ENCODE results near the gene CUX1. TPM values are rescaled to one million over a fixed set of nuclear protein-coding genes. Genes with fewer than 3 reads are reported as not detected.

The CUX1 gene
- total RNA-seq, 3 donors from 2014 or later = 85.2 to 167 (median 120) TPM

DNA sequence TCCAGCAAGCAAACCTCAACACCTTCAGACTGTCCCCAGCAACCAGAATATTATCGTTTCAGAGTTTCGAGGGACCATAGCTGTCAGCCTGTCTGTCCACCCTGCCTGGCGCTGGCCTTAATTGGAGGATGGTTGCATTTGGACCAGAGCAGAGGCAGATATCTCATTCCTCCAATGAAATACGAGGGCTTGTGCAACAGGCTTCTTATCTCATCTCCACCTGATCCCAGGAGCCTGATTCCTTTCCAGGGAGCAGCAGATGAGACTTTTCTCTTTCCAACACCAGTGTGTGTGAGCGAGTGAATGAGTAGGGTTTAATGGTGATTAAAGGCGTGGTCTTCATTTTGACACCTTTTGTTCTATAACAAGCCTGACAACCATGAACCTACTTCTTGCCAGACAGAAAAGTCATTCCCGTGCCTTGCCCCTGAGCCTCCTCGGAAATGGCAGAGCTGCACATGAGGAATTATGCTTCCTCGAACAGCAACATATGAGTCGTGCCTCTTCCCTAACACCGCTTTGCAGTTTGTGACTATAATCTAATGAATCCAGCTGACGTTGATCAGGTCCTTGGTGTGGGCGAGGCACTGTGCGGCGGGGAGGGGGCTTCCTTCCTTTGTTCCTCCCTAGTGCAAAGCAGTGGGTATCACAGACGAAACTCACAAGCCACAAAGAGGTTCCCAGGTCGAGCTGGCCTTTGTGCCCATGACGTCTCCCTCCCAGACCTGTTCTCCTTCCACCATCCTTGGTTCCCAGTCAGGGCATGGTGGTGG is 147.4 kb downstream of the CUX1 start:
- ATAC-seq = no peak
- no peak for DNase-seq
- Histone ChIP-seq H3K4me1 (ENCODE audit: low read depth) (no peaks in the 10 kb centered on the region), H3K4me3 (no peak overlapping the region), H3K36me3 (ENCODE audit: low read depth) (no peaks in the 10 kb centered on the region), H3K9me3 (no peaks in the 10 kb centered on the region)
- TF ChIP-seq, protein P1, sequence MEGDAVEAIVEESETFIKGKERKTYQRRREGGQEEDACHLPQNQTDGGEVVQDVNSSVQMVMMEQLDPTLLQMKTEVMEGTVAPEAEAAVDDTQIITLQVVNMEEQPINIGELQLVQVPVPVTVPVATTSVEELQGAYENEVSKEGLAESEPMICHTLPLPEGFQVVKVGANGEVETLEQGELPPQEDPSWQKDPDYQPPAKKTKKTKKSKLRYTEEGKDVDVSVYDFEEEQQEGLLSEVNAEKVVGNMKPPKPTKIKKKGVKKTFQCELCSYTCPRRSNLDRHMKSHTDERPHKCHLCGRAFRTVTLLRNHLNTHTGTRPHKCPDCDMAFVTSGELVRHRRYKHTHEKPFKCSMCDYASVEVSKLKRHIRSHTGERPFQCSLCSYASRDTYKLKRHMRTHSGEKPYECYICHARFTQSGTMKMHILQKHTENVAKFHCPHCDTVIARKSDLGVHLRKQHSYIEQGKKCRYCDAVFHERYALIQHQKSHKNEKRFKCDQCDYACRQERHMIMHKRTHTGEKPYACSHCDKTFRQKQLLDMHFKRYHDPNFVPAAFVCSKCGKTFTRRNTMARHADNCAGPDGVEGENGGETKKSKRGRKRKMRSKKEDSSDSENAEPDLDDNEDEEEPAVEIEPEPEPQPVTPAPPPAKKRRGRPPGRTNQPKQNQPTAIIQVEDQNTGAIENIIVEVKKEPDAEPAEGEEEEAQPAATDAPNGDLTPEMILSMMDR (IDR thresholded peaks at IDR 0.05) = no peak
- intact Hi-C loops (cut with DNase I, micrococcal nuclease) = no loop called here

GRCh38 chr7:101968720-101969466 is 151.5 kb downstream of the CUX1 start:
- H3K9me3 ChIP-seq = no peaks in the 10 kb centered on the region
- peak; percentile 24 for ATAC-seq
- no peaks in the 10 kb centered on the region for H3K36me3 ChIP-seq (ENCODE audit: low read depth)
- no peaks in the 10 kb centered on the region for H3K4me1 ChIP-seq (ENCODE audit: low read depth)
- no peak for DNase-seq
- TF ChIP-seq, protein P1 (IDR thresholded peaks at IDR 0.05) = no peak
- intact Hi-C loops (cut with DNase I, micrococcal nuclease) = no loop called here
- H3K4me3 ChIP-seq = no peak overlapping the region

DNA sequence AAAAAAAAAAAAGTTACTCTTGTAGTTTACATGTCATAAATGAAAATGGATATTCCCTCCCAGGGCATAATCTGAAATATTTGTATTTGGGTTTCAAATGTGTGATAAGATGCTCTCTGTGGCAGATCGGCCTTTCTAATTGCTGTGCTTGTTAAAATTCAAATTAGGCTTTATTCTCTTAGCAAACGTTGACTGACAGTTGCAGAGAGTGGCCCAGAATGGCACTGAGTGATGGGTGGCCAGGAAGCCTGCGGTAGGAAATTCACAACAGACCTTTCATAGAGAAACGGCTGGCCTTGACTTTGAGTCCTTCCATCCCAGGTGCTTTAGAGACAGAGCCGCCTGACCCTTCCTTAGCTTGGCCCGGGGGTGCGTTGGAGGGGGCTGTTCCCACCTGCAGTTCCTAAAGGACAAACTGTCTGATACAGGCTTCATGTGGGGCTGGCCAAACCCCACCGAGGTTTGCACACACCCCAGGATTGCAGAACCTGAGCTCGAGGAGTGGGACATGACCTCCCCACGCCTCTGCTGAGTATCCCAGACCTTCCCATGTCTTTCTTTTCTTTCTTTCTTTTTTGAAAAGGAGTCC is 152.7 kb downstream of the CUX1 start:
- DNase-seq (no peak), ATAC-seq (no peak)
- TF ChIP-seq, protein P1 (IDR thresholded peaks at IDR 0.05) = no peak
- Histone ChIP-seq H3K36me3 (ENCODE audit: low read depth) (no peaks in the 10 kb centered on the region), H3K9me3 (no peaks in the 10 kb centered on the region), H3K4me3 (no peak overlapping the region), H3K4me1 (ENCODE audit: low read depth) (no peaks in the 10 kb centered on the region)
- intact Hi-C loops (cut with DNase I, micrococcal nuclease) = no loop called here

- TF ChIP-seq, protein P1 (IDR thresholded peaks at IDR 0.05) = no peak
- Histone ChIP-seq H3K4me1 (ENCODE audit: low read depth) (no peaks in the 10 kb centered on the region), H3K9me3 (no peaks in the 10 kb centered on the region), H3K36me3 (ENCODE audit: low read depth) (no peaks in the 10 kb centered on the region), H3K4me3 (no peak overlapping the region)
- ATAC-seq = no peak
- intact Hi-C loops (cut with DNase I, micrococcal nuclease) = no loop called here
- DNase-seq = no peak
Observed at GRCh38 chr7:101970801-101971200, 153.4 kb downstream of the CUX1 start.

DNA sequence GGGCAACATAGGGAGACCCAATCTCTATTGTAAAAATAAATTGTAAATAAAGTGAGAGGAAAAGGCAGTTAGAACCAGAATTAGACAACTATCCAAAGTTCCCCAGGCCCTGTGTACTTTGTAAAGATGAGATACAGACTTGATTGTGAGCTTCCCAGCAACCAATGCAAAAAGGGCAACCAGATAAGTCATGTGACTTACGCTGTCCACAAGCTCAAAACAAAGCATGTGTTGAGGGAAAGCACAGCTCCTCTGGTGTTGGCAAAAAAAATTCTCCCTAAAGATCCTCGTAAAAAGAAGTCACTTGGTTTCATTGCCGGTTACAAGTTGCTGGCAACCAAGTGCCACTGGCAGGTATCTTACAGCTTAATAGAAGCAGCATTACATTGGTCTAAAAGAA is 154.0 kb downstream of the CUX1 start:
- DNase-seq (no peak), ATAC-seq (no peak)
- TF ChIP-seq, protein P1 (IDR thresholded peaks at IDR 0.05) = no peak

More for the DNA sequence above, 154.0 kb downstream of the CUX1 start:
- no peak overlapping the region for H3K4me3 ChIP-seq
- no peaks in the 10 kb centered on the region for H3K9me3 ChIP-seq
- H3K36me3 ChIP-seq (ENCODE audit: low read depth) = no peaks in the 10 kb centered on the region
- H3K4me1 ChIP-seq (ENCODE audit: low read depth) = no peaks in the 10 kb centered on the region
- intact Hi-C loops (cut with DNase I, micrococcal nuclease) = no loop called here

Data from mucosa of descending colon (tissue), 3 donors.